ENCODE measurements around the gene ATXN7L2.

- TF ChIP-seq CTCF (IDR thresholded peaks at IDR 0.05) (no peak), POLR2A (IDR thresholded peaks at IDR 0.05) (no peak)
These were observed 40.0 kb downstream of the ATXN7L2 start for GRCh38 chr1:109523706-109524105.
